ENCODE results near the gene HDAC7. TPM values are rescaled to one million over a fixed set of nuclear protein-coding genes. Genes with fewer than 3 reads are reported as not detected.
A peak's percentile ranks its signal among the peaks of the same experiment; 100 is the strongest.

Gene HDAC7
- total and polyA plus RNA-seq, 12 donors = 26.9 to 75.6 (median 40.3) TPM

DNA sequence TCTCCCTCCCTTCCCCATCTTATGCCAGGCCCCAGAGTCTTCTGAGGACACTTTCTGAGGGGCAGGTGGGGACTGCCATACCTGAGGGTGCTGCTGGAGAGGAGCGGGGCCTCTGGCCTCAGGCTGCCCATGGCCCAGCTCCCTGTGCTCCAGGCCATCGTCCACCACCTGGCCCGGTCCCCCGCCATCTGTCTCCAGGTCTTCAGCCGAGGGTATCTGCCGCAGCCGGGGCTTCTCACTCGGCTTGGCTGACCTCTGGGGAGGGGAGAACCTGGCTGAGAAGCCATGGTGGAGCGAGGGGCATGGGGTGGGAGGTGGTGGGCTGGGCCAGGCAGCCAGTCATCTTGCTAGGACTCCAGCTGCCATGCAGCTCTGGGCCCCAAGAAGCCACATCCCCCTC is 25.0 kb downstream of the HDAC7 start:
- no peaks in the 10 kb centered on the region for H3K9me3 ChIP-seq
- no peak for ATAC-seq
- no peak for DNase-seq
- WGBS, 2 donors = 93% methylated on average over 9 of the region's 9 CpGs
- TF ChIP-seq, protein P1, sequence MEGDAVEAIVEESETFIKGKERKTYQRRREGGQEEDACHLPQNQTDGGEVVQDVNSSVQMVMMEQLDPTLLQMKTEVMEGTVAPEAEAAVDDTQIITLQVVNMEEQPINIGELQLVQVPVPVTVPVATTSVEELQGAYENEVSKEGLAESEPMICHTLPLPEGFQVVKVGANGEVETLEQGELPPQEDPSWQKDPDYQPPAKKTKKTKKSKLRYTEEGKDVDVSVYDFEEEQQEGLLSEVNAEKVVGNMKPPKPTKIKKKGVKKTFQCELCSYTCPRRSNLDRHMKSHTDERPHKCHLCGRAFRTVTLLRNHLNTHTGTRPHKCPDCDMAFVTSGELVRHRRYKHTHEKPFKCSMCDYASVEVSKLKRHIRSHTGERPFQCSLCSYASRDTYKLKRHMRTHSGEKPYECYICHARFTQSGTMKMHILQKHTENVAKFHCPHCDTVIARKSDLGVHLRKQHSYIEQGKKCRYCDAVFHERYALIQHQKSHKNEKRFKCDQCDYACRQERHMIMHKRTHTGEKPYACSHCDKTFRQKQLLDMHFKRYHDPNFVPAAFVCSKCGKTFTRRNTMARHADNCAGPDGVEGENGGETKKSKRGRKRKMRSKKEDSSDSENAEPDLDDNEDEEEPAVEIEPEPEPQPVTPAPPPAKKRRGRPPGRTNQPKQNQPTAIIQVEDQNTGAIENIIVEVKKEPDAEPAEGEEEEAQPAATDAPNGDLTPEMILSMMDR (IDR thresholded peaks at IDR 0.05) = no peak
- no peak overlapping the region for H3K27ac ChIP-seq
- H3K36me3 ChIP-seq = peaks cover 0 to 99% (median 75%) of the 10 kb centered on the region in 9 donors
- intact Hi-C loops (cut with DNase I) = loop anchor here in 5 of 10 donors (5.0 kb wide), 1 partner anchor 43 kb away; no protein-coding TSS in a partner anchor
- no peaks in the 10 kb centered on the region for H3K27me3 ChIP-seq
- H3K4me1 ChIP-seq = peaks cover 7 to 23% (median 14%) of the 10 kb centered on the region in 9 donors
- H3K4me3 ChIP-seq = no peak overlapping the region

DNA sequence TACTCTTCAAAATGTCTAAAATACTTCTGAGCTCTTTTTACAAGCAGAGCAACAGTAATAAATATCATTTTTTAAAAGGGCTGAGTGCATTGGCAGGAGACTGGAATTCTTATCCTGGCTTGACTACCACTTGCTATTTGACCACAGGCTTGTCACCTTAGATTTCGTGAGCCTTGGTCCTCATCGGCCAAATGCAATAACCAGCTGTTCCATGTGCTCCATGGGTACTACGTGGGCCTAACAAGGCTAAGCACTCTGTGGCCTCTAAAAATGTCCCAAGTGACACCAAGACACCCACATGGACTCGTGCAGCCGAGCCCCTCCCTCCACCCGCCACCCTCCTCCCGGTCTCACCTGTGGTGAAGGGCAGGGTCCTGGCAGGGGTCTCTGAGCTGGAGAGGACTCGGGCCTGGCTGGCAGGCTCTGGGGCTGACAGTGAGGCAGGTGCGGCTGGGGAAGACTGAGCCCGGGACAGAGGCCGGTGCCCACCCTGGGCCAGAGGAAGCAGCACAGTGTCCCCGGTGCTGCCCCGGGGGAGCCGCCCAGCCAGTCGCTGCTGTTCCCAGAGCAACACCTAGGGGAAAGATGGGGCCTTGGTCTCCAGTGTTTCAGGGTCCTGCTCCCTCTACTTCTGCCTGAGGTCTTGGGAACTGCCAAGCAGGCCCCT is 26.6 kb downstream of the HDAC7 start:
- 80 to 87% methylated on average over 15 of the region's 15 CpGs for WGBS, 2 donors
- intact Hi-C loops (cut with DNase I) = no loop called here
- peak overlapping the region in 2 of 10 donors; percentile 10 to 36 for H3K27ac ChIP-seq
- no peak overlapping the region for H3K4me3 ChIP-seq
- ATAC-seq (no peak), DNase-seq (peak in 1 of 2 donors; percentile 7)
- TF ChIP-seq, protein P1 (IDR thresholded peaks at IDR 0.05) = no peak
- H3K36me3 ChIP-seq = peaks cover 0 to 99% (median 91%) of the 10 kb centered on the region in 9 donors
- no peaks in the 10 kb centered on the region for H3K9me3 ChIP-seq
- H3K4me1 ChIP-seq = peaks cover 0 to 8% (median 0%) of the 10 kb centered on the region in 9 donors
- H3K27me3 ChIP-seq = no peaks in the 10 kb centered on the region

DNA sequence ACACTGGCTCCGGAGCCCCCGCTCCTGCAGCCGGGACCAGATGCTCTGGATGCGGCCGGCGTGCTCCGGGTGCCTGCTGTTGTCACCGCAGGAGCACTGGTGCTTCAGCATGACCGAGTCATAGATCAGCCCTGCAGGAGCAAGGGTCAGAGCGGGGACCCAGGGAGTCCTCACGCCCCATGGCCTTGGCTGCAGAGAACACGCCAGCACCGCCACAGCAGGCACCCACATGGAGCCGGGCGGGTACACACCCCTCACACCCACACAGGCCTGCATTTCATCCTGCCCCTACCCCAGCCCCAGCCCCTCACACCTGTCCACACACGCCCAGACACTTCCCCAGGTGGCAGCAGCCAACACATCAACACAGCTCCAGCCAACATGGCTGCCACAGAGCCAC is 27.8 kb downstream of the HDAC7 start:
- Histone ChIP-seq H3K36me3 (peaks cover 0 to 100% (median 96%) of the 10 kb centered on the region in 9 donors), H3K4me3 (no peak overlapping the region), H3K27me3 (no peaks in the 10 kb centered on the region), H3K4me1 (peaks cover 0 to 10% (median under 1%) of the 10 kb centered on the region in 9 donors), H3K27ac (peak overlapping the region in 1 of 10 donors; percentile 21), H3K9me3 (no peaks in the 10 kb centered on the region)
- 93 to 94% methylated on average over 16 of the region's 16 CpGs for WGBS, 2 donors
- TF ChIP-seq, protein P1 (IDR thresholded peaks at IDR 0.05) = no peak
- ATAC-seq = no peak
- intact Hi-C loops (cut with DNase I) = no loop called here
- DNase-seq = peak in 1 of 2 donors; percentile 12

DNA sequence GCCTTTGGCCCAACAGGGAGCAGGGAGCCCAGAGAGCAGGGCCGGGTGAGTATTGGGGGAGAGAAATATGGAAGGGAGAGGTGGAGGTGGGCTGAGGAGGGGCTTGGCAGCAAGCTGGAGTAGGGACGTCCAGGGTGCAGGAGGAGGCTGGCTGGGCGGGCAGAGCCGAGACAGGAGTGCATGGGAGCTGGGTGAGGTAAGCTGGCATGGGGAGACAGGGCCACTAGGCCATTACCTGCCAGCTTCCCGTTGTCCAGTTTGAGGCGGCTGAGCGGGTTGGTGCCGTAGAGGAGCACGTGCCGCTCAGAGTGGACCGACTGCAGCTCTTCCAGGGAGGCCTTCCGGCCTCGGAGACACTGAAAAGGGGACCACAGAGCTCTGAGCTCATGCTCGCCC is 28.4 kb downstream of the HDAC7 start:
- no peaks in the 10 kb centered on the region for H3K27me3 ChIP-seq
- DNase-seq (peak in 1 of 2 donors; percentile 9), ATAC-seq (no peak)
- H3K27ac ChIP-seq = peak overlapping the region in 1 of 10 donors; percentile 21
- H3K9me3 ChIP-seq = no peaks in the 10 kb centered on the region
- 92 to 94% methylated on average over 14 of the region's 14 CpGs for WGBS, 2 donors
- H3K4me3 ChIP-seq = no peak overlapping the region
- intact Hi-C loops (cut with DNase I) = no loop called here
- TF ChIP-seq, protein P1 (IDR thresholded peaks at IDR 0.05) = no peak
- peaks cover 0 to 100% (median 97%) of the 10 kb centered on the region in 9 donors for H3K36me3 ChIP-seq
- peaks cover 0 to 16% (median 3%) of the 10 kb centered on the region in 9 donors for H3K4me1 ChIP-seq
